ENCODE measurements around the gene MICU1.
"Not testable (repeated sequence)": the region's sequence is repeated elsewhere in the genome, so short reads cannot be mapped to it uniquely, and the experiment has no call there.

The MICU1 gene

GRCh38 chr10:72386916-72387586, 238.8 kb downstream of the MICU1 start:
- DNase-seq (ENCODE audit: low read depth) = no peak

DNA sequence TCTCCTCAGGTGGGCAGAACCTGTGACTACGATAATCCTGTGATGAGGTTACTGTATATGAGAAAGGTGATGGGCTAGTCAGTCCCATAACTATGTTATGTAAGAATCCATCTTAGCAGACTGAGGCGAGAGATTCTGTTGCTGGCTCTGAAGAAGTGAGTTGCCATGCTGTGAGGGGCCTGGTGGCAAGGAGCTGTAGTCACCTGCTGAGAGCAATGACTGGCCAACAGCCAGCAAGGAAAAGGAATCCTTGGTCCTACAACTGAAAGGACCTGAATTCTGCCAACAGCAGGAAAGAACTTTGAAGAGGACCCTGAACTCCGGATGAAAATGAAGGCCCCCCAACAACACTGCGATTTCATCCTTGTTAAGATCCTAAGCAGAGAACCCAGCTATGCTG, 240.2 kb downstream of the MICU1 start:
- no peak for DNase-seq (ENCODE audit: low read depth)

- DNase-seq (ENCODE audit: low read depth) = not testable (repeated sequence)
Measured at GRCh38 chr10:72384982-72385381, 240.9 kb downstream of the MICU1 start.

- DNase-seq (ENCODE audit: low read depth) = no peak
Measured at GRCh38 chr10:72379776-72380175, 246.1 kb downstream of the MICU1 start.

GRCh38 chr10:72379062-72379461, 246.8 kb downstream of the MICU1 start:
- no peak for DNase-seq (ENCODE audit: low read depth)

DNA sequence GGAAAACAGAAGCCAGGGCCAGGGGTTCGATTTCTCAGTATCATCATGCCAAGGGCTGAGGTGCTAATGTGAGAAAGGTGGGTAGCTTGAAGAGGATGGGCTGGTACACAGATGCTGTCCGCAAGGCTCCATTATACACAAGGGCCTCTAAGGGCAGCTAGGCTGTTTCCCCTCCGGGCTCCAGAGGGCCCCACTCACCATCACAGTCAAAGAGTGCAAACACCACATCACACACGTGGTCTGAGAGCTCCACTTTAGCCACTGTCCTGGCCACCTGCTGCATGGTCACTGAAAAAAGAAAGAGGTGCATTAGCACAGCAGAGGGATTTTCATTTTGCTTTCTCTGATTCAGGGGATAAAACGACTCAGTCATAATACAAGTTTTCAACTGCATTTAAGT, 250.3 kb downstream of the MICU1 start:
- DNase-seq (ENCODE audit: low read depth) = no peak

DNA sequence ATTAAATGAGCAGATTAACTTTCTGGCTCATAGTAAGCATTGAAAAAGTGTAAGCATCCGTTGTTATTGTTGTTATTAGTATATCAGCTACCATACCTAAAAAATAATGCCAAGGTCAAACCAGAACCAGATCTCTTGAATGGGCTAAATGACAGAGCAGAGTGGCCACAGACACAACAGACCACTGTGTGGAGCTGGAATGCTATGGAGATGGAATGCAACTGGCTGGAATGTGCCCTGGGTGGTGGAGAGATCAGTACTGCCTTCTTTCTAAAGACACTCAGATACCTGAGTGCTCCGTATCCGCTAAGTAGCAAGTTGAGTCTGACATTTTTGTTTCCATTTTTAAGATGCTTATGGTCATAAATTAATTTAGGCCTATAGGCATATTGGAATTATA, 250.7 kb downstream of the MICU1 start:
- no peak for DNase-seq (ENCODE audit: low read depth)

DNA sequence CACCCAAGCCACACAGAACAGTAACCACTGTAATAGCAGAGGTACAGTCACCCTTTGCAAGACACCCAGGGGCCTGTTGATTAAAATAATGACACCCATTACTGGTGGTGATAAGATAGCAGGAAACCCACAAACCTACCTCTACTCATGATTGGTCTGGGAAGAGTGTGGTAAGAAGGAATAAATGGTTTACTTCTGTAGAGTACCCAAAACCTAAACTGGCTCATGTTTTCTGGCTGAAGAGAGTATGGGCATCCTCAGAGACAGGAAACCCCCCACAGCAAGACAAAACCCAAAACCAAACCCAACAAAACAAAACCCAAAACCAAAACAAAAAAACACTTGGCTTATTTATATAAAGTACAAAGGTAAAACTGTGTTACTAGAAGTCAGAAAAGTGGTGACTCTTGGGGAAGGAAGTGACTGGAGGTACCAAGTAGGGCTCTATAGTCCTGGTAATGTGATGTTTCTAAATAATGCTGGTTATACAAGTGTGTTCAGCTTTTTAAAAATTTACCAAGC, 255.6 kb downstream of the MICU1 start:
- DNase-seq (ENCODE audit: low read depth) = no peak

GRCh38 chr10:72367301-72367960, 258.4 kb downstream of the MICU1 start:
- no peak for DNase-seq (ENCODE audit: low read depth)

- no peak for DNase-seq (ENCODE audit: low read depth)
Measured at GRCh38 chr10:72365106-72365895, 260.6 kb downstream of the MICU1 start.

DNA sequence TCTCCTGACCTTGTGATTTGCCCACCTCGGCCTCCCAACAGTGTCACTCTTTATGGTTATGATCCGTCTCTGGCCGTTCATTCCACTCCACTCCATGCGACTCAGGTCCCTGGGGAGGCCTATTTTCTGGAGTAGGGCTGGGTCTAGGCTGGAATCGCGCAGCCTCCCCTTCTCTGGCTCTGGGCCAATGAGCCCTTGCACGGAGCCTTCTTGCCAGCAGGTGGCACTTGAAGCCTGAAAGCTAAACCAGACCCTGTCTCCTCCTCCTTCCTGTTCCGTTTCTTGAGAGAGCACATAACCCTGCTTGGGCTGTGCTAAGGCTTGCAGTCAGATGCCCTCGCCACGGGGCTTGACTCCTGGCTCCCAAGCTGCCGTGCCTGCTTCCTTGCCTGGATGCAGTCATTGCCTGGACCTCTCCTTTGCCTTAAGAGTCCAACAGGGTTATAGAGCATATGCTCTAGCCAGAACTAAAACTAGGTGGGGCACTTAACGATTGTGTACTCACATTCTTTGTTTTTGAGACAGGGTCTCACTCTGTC, 261.6 kb downstream of the MICU1 start:
- DNase-seq (ENCODE audit: low read depth) = peak; percentile 64

DNA sequence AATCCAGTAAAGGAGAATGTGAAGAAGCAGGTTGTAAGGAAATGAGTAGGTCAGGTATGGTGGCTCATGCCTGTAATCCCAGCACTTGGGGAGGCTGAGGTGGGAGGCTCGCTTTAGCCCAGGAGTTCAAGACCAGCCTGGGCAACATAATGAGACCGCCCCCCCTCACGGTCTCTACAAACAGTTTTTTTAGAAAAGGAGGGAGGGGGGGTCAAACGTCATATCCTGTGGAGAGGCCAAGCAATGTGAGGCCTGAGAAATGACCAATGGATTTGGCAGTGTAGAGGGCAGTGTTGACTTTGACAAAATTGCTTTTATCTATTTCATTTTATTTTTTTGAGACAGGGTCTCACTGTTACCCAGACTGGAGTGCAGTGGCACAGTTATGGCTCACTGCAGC, 268.9 kb downstream of the MICU1 start:
- DNase-seq (ENCODE audit: low read depth) = no peak

DNA sequence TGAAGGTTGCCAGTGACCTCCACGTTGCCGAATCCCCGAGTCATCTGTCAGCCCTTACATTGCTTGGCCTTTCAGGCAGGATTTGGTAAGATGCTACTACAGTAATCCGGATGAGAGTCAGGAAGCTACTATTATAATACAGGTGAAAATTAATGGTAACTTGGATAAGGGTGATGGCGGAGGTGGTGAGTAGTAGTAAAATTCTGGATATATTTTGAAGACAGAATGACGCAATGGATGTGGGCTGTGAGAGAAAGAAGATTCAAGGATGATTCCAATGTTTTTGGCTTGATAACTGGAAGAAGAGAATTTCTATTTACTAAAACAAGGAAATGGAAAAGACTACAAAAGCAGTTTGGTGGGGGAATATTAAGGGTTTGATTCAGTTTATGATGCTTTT, 269.8 kb downstream of the MICU1 start:
- DNase-seq (ENCODE audit: low read depth) = no peak

- no peak for DNase-seq (ENCODE audit: low read depth)
Measured at GRCh38 chr10:72355214-72355555, 270.7 kb downstream of the MICU1 start.

- DNase-seq (ENCODE audit: low read depth) = peak; percentile 80
Measured at GRCh38 chr10:72354356-72355213, 271.3 kb downstream of the MICU1 start, which contains the start of gene DNAJB12. Gene DNAJB12 (minus strand): TSS chr10:72354919. CDS start chr10:72354897, 22 bp downstream.

DNA sequence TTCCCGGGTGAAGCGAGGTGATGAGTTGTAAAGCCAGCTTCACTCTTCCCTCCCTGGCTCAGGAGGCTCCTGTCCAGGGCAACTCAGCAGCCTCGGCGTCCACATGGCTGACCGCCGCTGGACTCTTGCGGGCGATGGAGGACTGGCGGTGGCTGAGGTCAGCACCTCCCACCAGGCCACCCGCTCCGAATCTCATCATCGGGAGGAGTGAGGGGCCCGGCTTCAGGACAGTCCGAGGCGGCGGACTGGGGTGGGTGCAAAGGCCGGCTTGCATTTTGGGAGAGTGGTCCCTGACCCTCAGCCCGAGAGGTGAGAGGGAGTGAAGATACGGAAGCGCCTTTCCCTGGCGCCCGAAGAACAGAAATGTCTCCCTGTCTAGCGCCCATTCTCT, 271.9 kb downstream of the MICU1 start:
- no peak for DNase-seq (ENCODE audit: low read depth)

DNA sequence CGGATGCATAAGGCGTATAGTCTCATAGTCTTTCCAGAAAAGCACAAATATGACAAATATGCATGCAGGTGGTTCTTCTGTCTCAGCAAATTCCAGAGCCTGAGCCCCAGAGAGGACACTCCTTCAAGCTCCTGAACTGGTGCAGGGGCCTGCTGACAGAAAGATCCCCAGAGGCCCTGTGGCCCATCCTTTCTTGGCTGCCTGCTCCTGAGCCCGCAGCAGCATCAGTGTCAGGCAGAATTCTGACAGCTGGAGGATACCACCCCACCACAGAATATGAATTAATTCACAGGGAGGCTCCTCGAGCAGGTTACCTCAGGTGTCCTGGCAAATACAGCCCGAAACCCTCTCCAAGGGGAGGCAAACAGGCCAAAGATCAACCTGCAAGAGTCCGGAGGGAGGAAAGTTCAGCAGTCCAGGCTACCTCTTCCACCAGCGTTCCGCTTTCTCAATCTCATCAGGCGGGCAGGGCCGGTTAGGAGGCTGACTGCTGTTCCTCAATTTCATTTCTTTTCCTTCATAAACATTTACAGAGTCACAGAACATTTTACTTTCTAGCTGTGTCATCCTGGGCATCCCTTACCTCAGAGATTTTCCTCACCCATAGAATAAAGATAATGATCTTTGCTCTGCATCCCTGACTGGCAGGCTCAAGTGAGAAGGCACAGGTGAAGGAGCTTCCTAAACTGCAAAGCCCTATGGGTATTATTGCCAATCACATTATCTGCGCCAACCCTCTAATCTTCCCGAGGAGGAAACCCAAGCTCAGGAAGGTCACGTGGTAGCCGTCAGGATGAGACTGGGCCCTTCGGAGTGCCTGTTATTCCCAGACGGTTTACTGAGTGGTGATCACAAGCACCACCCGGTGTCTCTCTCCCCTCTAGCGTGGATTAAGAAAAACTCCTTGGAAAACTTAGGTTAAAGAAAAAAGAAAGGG, 272.6 kb downstream of the MICU1 start:
- DNase-seq (ENCODE audit: low read depth) = no peak

- no peak for DNase-seq (ENCODE audit: low read depth)
Measured at GRCh38 chr10:72351479-72351878, 274.4 kb downstream of the MICU1 start.

DNA sequence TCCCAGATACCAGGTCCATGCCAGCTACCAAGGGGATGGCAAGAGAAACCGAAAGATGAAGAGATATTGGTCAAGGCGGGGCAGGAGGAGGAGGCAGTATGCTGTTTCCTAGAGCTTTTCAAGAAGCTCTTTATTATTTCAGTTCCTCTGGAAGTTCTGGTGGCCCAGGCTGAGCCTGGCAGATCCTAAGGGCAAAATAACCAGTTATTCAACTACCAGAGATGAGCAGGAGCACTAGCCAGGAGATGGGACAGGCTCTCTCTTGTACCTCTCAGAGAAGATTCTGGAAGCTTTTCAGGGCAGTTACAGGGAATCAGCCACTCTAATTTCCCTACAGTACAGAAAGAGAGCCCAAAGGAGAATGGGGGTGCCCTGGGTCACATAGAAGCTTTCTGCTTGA, 276.4 kb downstream of the MICU1 start:
- no peak for DNase-seq (ENCODE audit: low read depth)

DNA sequence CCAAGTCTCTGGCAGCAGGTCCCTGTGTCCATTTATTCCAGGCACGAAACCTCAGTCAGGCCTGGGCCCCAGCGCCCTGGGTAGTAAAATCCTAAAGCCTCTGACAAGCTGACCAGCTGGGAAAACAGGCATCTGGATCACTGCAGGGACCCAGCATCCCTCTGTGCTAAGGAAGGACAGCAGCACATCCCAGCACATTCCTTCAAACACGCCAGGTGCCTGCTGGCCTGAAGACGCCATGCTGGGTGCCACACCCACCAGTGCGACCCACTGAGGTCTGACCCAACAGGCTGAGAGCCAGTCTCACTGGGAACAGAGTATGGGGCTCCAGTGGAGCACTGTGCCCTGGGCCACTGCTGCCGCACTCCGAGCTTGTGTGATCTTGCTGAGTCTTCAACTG, 277.6 kb downstream of the MICU1 start:
- no peak for DNase-seq (ENCODE audit: low read depth)

- DNase-seq (ENCODE audit: low read depth) = not testable (repeated sequence)
Measured at GRCh38 chr10:72346117-72346516, 279.8 kb downstream of the MICU1 start.
